ENCODE measurements around the gene HES2.
A peak's percentile ranks its signal among the peaks of the same experiment; 100 is the strongest.
"Not testable (repeated sequence)": the region's sequence is repeated elsewhere in the genome, so short reads cannot be mapped to it uniquely, and the experiment has no call there.

Gene HES2

GRCh38 chr1:6447818-6448748 lies 28.4 kb upstream of the HES2 start:
- peaks cover 16 to 19% of the 10 kb centered on the region in 2 donors for H3K4me1 Mint-ChIP-seq
- ATAC-seq (replicated peaks) (no peak), DNase-seq (no peak)
- H3K36me3 Mint-ChIP-seq, result peaks cover 0 to 1% of the 10 kb centered on the region in 2 donors
- H3K27me3 Mint-ChIP-seq, result peaks cover 60 to 84% of the 10 kb centered on the region in 2 donors
- no peak overlapping the region for H3K27ac Mint-ChIP-seq
- H3K4me3 Mint-ChIP-seq, result peak overlapping the region in 1 of 2 donors; percentile 44
- no peaks in the 10 kb centered on the region for H3K9me3 Mint-ChIP-seq

GRCh38 chr1:6447016-6447817 lies 27.5 kb upstream of the HES2 start:
- DNase-seq, result no peak
- peak overlapping the region; percentile 47 for H3K27ac Mint-ChIP-seq
- peaks cover 0 to 1% of the 10 kb centered on the region in 2 donors for H3K36me3 Mint-ChIP-seq
- H3K4me1 Mint-ChIP-seq, result peaks cover 16 to 19% of the 10 kb centered on the region in 2 donors
- H3K27me3 Mint-ChIP-seq, result peaks cover 57 to 82% of the 10 kb centered on the region in 2 donors
- no peaks in the 10 kb centered on the region for H3K9me3 Mint-ChIP-seq
- no peak for ATAC-seq (replicated peaks)
- peak overlapping the region; percentile 21 to 35 for H3K4me3 Mint-ChIP-seq

GRCh38 chr1:6446665-6447015 lies 26.9 kb upstream of the HES2 start:
- Mint-ChIP-seq H3K27ac (no peak overlapping the region), H3K27me3 (peaks cover 62 to 85% of the 10 kb centered on the region in 2 donors), H3K36me3 (peaks cover 0 to 1% of the 10 kb centered on the region in 2 donors), H3K9me3 (no peaks in the 10 kb centered on the region), H3K4me3 (peak overlapping the region; percentile 23 to 44), H3K4me1 (peaks cover 16 to 19% of the 10 kb centered on the region in 2 donors)
- no peak for ATAC-seq (replicated peaks)
- DNase-seq, result no peak

- not testable (repeated sequence) for DNase-seq; H3K4me3 Mint-ChIP-seq; ATAC-seq (replicated peaks); H3K9me3 Mint-ChIP-seq; H3K36me3 Mint-ChIP-seq
- Mint-ChIP-seq H3K4me1 (peaks cover 19 to 21% of the 10 kb centered on the region in 2 donors), H3K27ac (peak overlapping the region; percentile 75), H3K27me3 (peaks cover 63 to 85% of the 10 kb centered on the region in 2 donors)
Measured at GRCh38 chr1:6445929-6446328, 26.2 kb upstream of the HES2 start.

GRCh38 chr1:6445062-6445763 lies 25.5 kb upstream of the HES2 start:
- peaks cover 21 to 22% of the 10 kb centered on the region in 2 donors for H3K4me1 Mint-ChIP-seq

GRCh38 chr1:6444377-6444776 lies 24.7 kb upstream of the HES2 start:
- Mint-ChIP-seq H3K4me3 (no peak overlapping the region), H3K27ac (no peak overlapping the region), H3K9me3 (no peaks in the 10 kb centered on the region), H3K4me1 (peaks cover 19 to 24% of the 10 kb centered on the region in 2 donors), H3K27me3 (peaks cover 54 to 79% of the 10 kb centered on the region in 2 donors), H3K36me3 (peaks cover 0 to 1% of the 10 kb centered on the region in 2 donors)
- no peak for ATAC-seq (replicated peaks)
- DNase-seq, result no peak

More at GRCh38 chr1:6445062-6445763, 25.5 kb upstream of the HES2 start:
- Mint-ChIP-seq H3K36me3 (peaks cover 0 to 1% of the 10 kb centered on the region in 2 donors), H3K4me3 (no peak overlapping the region), H3K9me3 (no peaks in the 10 kb centered on the region), H3K27ac (no peak overlapping the region), H3K27me3 (peaks cover 57 to 80% of the 10 kb centered on the region in 2 donors)
- ATAC-seq (replicated peaks) (peak; percentile 52 to 57), DNase-seq (no peak)

- Mint-ChIP-seq H3K27me3 (peaks cover 51 to 77% of the 10 kb centered on the region in 2 donors), H3K36me3 (peaks cover 0 to 1% of the 10 kb centered on the region in 2 donors), H3K9me3 (no peaks in the 10 kb centered on the region), H3K4me3 (no peak overlapping the region), H3K27ac (no peak overlapping the region), H3K4me1 (peaks cover 17 to 22% of the 10 kb centered on the region in 2 donors)
- ATAC-seq (replicated peaks), result no peak
- DNase-seq, result no peak
Measured at GRCh38 chr1:6443339-6444115, 23.8 kb upstream of the HES2 start.

- peaks cover 57 to 84% of the 10 kb centered on the region in 2 donors for H3K27me3 Mint-ChIP-seq
- ATAC-seq (replicated peaks) (no peak), DNase-seq (no peak)
- no peak overlapping the region for H3K27ac Mint-ChIP-seq
- H3K9me3 Mint-ChIP-seq, result no peaks in the 10 kb centered on the region
- H3K4me1 Mint-ChIP-seq, result peaks cover 23% of the 10 kb centered on the region in 2 donors
- H3K4me3 Mint-ChIP-seq, result no peak overlapping the region
- H3K36me3 Mint-ChIP-seq, result peaks cover 0 to 1% of the 10 kb centered on the region in 2 donors
Measured at GRCh38 chr1:6441586-6441985, 21.9 kb upstream of the HES2 start.

GRCh38 chr1:6440198-6441126 lies 20.7 kb upstream of the HES2 start:
- Mint-ChIP-seq H3K27me3 (peaks cover 51 to 79% of the 10 kb centered on the region in 2 donors), H3K36me3 (no peaks in the 10 kb centered on the region), H3K9me3 (no peaks in the 10 kb centered on the region), H3K4me1 (peaks cover 20 to 23% of the 10 kb centered on the region in 2 donors), H3K27ac (no peak overlapping the region), H3K4me3 (peak overlapping the region; percentile 27 to 39)
- no peak for DNase-seq
- peak; percentile 64 to 70 for ATAC-seq (replicated peaks)

GRCh38 chr1:6438047-6438525 lies 18.4 kb upstream of the HES2 start:
- H3K4me3 Mint-ChIP-seq, result no peak overlapping the region
- peaks cover 15 to 23% of the 10 kb centered on the region in 2 donors for H3K4me1 Mint-ChIP-seq
- ATAC-seq (replicated peaks) (peak; percentile 76 to 82), DNase-seq (peak; percentile 57)
- H3K9me3 Mint-ChIP-seq, result no peaks in the 10 kb centered on the region
- no peaks in the 10 kb centered on the region for H3K36me3 Mint-ChIP-seq
- H3K27ac Mint-ChIP-seq, result no peak overlapping the region
- H3K27me3 Mint-ChIP-seq, result peaks cover 46 to 73% of the 10 kb centered on the region in 2 donors

GRCh38 chr1:6437012-6437700 lies 17.4 kb upstream of the HES2 start:
- not testable (repeated sequence) for H3K9me3 Mint-ChIP-seq; H3K4me3 Mint-ChIP-seq; DNase-seq; H3K27ac Mint-ChIP-seq; ATAC-seq (replicated peaks); H3K36me3 Mint-ChIP-seq
- Mint-ChIP-seq H3K4me1 (peaks cover 15 to 23% of the 10 kb centered on the region in 2 donors), H3K27me3 (peaks cover 51 to 65% of the 10 kb centered on the region in 2 donors)

- peaks cover 43 to 57% of the 10 kb centered on the region in 2 donors for H3K27me3 Mint-ChIP-seq
- H3K36me3 Mint-ChIP-seq; ATAC-seq (replicated peaks); H3K9me3 Mint-ChIP-seq; H3K4me3 Mint-ChIP-seq; H3K27ac Mint-ChIP-seq; DNase-seq: not testable (repeated sequence)
- peaks cover 15 to 23% of the 10 kb centered on the region in 2 donors for H3K4me1 Mint-ChIP-seq
Measured at GRCh38 chr1:6436277-6436676, 16.6 kb upstream of the HES2 start.

All from stimulated activated naive B cell treated with anti-CD40 and anti-IgM and Interleukin-4, amounts not matched to agents 10 μg/mL and 1 μg/mL and 100 μg/mL, for 72 hours (primary cell).